IPS DF 6.9 (cell line): ENCODE measurements around the gene PRR19.

Source experiments
- DNase-seq: peaks from one replicate; pipeline ENCODE4 v3.0.0-alpha.2; 2013; ENCODE audit warnings: low read depth, low spot score
- H3K27ac ChIP-seq: one replicate; pipeline ENCODE4 v1.5.1; 2013; ENCODE audit warnings: low read length, control low read depth
- H3K27me3 ChIP-seq: 2 replicates; pipeline ENCODE4 v1.6.1; 2013; ENCODE audit warnings: mild to moderate bottlenecking, low read length; ENCODE audit not compliant: control insufficient read depth, insufficient read depth
- H3K36me3 ChIP-seq: 2 replicates; pipeline ENCODE4 v1.6.1; 2013; ENCODE audit warnings: low read length; ENCODE audit not compliant: control insufficient read depth, insufficient read depth
- H3K4me1 ChIP-seq: 2 replicates; pipeline ENCODE4 v1.6.1; 2013; ENCODE audit warnings: low read length; ENCODE audit not compliant: control insufficient read depth, insufficient read depth
- H3K4me3 ChIP-seq: 2 replicates; pipeline ENCODE4 v1.5.1; 2013; ENCODE audit warnings: mild to moderate bottlenecking, low read length
- H3K9me3 ChIP-seq: 2 replicates; pipeline ENCODE4 v1.6.1; 2013; ENCODE audit warnings: low read length, inconsistent platforms; ENCODE audit not compliant: control insufficient read depth, insufficient read depth
- WGBS: extraction: QIAGEN DNeasy Blood & Tissue Kit; methylation state at CpG from one replicate; pipeline ENCODE4 v1.1.7; 2013; ENCODE audit warnings: mixed read lengths, missing lambda C conversion rate; ENCODE audit not compliant: insufficient read length, insufficient coverage; 5-methylcytosine and 5-hydroxymethylcytosine counted together

Gene PRR19

DNA sequence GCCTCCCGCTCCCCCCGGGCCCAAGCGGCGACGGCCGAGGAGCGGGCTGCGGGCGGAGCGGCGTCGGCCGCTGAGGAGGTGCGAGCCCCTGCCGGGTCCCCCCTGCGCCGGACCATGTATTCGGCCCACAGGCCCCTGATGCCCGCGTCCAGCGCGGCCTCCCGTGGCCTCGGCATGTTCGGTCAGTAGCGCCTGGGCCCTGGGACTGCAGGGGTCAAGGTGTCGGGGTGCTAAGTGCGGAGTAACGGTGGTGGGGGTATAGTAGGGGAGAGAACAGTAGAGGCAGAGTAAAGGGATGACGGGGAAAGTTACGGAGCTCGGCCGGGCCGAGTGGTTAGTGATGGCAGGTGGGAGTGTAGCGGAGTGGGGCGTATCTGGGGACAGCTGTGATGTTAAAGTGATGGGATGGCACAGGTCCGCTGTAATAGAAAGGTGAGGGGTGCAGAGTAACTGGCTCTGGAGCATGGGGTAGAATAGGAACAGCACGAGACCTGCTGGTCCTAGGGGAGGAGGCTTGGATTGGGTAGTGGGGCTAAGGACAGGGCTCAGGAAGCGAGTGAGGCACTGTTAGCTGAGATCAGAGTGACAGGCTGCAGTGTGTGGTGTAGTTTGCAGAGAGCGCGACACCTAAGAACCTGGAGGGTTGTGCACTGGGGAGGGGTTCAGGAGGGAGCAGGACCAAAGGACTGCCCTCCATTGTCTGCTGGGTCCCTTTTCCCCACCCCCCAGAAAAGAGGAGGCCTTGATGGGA, 17.2 kb upstream of the PRR19 start:
- DNase-seq: no peak
- Histone ChIP-seq H3K9me3 (no peaks in the 10 kb centered on the region), H3K27me3 (no peaks in the 10 kb centered on the region), H3K36me3 (peaks cover 22% of the 10 kb centered on the region), H3K4me3 (peak overlapping the region; percentile 78), H3K27ac (no peak overlapping the region), H3K4me1 (peaks cover 21% of the 10 kb centered on the region)
- no CpG with 5 or more reads among the region's 41 CpGs for WGBS

DNA sequence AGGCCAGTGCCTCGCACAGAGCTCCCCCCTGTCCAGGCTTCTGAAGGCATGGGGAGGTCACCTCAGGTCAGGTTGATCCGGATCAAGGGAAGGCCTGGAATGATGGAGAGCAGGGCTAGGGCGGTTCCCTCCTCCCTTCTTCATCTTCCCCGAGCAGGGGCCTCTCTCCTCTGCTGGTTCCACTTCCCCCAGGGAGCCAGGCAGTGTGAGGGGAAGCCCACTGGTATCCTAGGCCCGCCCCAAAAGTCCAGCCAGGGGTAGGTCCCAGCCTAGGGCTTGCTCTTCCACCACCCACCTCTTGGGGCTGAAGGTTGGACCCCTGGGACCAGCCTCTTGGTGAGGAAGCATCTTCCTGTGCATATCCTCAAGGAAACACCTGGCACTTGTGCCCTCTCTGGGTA, 16.4 kb upstream of the PRR19 start:
- Histone ChIP-seq H3K4me1 (peaks cover 23% of the 10 kb centered on the region), H3K27ac (no peak overlapping the region), H3K36me3 (peaks cover 26% of the 10 kb centered on the region), H3K27me3 (no peaks in the 10 kb centered on the region), H3K4me3 (no peak overlapping the region), H3K9me3 (no peaks in the 10 kb centered on the region)
- no peak for DNase-seq
- no CpG with 5 or more reads among the region's 5 CpGs for WGBS

DNA sequence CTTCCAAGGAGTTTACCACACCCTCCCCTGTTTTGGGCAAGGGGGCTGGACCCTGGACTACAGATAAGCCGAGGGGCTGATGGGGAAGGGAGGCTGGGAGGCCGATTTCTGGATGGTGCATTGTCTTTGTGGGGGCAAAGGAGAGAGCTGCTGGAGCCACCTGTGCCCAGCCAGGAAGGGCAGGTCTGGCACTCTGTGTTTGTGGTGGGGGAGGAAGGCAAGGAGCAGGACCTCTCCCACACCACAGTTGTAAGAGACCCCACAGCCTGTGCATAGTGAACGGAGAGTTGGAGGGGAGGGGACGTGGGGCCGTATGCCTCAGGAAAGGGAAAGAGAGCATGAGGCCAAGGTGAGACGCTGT, 16.0 kb upstream of the PRR19 start:
- no peak overlapping the region for H3K27ac ChIP-seq
- WGBS: no CpG with 5 or more reads among the region's 6 CpGs
- H3K36me3 ChIP-seq: peaks cover 30% of the 10 kb centered on the region
- H3K9me3 ChIP-seq: no peaks in the 10 kb centered on the region
- peaks cover 24% of the 10 kb centered on the region for H3K4me1 ChIP-seq
- no peaks in the 10 kb centered on the region for H3K27me3 ChIP-seq
- DNase-seq: no peak
- H3K4me3 ChIP-seq: no peak overlapping the region

DNA sequence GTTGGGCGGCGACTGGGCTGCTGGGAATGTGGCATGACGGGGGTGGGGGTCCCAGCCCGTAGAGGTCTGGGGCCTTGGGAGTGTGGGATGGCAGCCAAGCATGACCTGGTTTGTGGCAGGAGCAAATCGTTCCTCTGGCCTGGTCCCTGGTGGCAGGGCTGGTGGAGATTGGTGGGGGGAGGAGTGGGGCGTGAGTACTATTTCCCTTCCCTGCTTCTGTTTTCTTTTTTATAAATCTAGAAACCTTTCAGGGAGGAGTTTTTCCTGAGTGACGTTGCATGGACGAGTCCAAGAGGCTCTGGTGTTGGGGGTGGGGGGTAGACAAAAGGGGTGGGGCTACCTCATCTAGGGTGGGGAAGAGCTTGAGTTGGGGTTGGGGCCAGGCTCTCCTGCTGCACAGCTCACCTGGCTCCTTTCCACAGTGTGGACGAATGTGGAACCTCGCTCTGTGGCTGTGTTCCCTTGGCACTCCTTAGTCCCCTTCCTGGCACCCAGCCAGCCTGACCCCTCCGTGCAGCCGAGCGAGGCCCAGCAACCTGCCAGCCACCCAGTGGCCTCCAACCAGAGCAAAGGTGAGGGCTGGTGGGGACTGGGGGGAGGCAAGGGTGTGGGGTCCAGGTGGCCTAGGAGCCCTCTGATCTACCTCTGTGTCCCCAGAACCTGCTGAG, 15.4 kb upstream of the PRR19 start:
- Histone ChIP-seq H3K27me3 (no peaks in the 10 kb centered on the region), H3K4me3 (no peak overlapping the region), H3K4me1 (peaks cover 24% of the 10 kb centered on the region), H3K9me3 (no peaks in the 10 kb centered on the region), H3K27ac (no peak overlapping the region), H3K36me3 (peaks cover 32% of the 10 kb centered on the region)
- no peak for DNase-seq
- no CpG with 5 or more reads among the region's 13 CpGs for WGBS

DNA sequence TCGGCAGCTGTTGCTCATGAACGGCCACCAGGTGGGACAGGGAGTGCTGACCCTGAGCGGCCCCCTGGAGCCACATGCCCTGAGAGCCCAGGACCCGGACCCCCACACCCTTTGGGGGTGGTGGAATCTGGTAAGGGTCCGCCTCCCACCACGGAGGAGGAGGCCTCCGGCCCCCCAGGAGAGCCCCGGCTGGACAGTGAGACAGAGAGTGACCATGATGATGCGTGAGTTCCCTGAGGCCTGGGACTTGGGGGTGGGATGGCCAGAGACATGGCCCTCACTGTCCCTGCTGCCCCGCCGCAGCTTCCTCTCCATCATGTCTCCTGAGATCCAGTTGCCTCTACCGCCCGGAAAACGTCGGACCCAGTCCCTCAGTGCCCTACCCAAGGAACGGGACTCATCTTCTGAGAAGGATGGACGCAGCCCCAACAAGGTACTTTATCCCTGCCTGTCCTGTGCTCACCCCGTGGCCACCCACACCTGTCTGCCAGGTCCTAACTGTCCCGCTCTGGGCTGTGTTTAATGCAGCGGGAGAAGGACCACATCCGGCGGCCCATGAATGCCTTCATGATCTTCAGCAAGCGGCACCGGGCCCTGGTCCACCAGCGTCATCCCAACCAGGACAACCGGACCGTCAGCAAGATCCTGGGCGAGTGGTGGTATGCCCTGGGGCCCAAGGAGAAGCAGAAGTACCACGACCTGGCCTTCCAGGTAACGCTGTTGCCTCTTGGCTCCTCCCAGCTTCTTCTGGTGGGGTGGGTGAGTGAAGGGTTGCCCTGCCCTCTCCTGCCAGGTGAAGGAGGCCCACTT, 14.7 kb upstream of the PRR19 start:
- no peaks in the 10 kb centered on the region for H3K9me3 ChIP-seq

DNA sequence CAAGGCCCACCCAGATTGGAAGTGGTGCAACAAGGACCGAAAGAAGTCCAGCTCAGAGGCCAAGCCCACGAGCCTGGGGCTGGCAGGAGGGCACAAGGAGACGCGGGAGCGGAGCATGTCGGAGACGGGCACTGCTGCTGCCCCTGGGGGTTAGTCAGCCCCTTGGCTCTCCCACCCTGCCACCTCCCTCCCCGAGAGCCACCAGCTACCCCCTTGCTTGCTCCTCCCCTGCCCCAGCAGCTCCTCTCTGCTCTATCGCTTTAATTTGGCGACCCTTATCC, 14.2 kb upstream of the PRR19 start:
- no peaks in the 10 kb centered on the region for H3K27me3 ChIP-seq
- peaks cover 32% of the 10 kb centered on the region for H3K36me3 ChIP-seq
- H3K9me3 ChIP-seq: no peaks in the 10 kb centered on the region
- H3K27ac ChIP-seq: no peak overlapping the region
- no CpG with 5 or more reads among the region's 10 CpGs for WGBS
- DNase-seq: no peak
- H3K4me3 ChIP-seq: no peak overlapping the region
- peaks cover 19% of the 10 kb centered on the region for H3K4me1 ChIP-seq

More for the DNA sequence above, 14.7 kb upstream of the PRR19 start:
- no peak for DNase-seq
- H3K4me1 ChIP-seq: peaks cover 21% of the 10 kb centered on the region
- no peaks in the 10 kb centered on the region for H3K27me3 ChIP-seq
- H3K27ac ChIP-seq: no peak overlapping the region
- H3K36me3 ChIP-seq: peaks cover 32% of the 10 kb centered on the region
- no CpG with 5 or more reads among the region's 30 CpGs for WGBS
- no peak overlapping the region for H3K4me3 ChIP-seq

DNA sequence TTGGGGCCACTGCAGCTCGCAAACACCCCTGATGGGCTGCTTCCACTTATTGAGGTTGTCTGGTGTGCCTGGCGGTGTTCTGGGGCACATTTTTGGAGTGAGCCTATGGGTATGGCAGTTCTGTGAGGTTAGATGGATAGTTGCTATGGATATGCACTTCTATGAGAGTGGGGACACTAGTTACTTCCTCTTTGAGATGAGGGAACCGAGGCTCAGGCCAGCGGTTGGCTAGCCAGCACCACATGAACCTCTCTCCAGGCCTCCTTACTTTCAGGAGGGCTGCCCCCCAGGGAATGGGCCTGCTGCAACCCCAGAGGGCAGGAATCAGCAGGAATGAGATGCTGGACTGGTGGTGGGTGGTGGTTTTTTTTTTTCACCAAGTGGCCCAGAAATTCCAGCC, 13.5 kb upstream of the PRR19 start:
- no peak for DNase-seq
- Histone ChIP-seq H3K4me3 (no peak overlapping the region), H3K4me1 (peaks cover 14% of the 10 kb centered on the region), H3K36me3 (peaks cover 32% of the 10 kb centered on the region), H3K27ac (no peak overlapping the region), H3K27me3 (no peaks in the 10 kb centered on the region), H3K9me3 (no peaks in the 10 kb centered on the region)
- WGBS: no CpG with 5 or more reads among the region's 4 CpGs

DNA sequence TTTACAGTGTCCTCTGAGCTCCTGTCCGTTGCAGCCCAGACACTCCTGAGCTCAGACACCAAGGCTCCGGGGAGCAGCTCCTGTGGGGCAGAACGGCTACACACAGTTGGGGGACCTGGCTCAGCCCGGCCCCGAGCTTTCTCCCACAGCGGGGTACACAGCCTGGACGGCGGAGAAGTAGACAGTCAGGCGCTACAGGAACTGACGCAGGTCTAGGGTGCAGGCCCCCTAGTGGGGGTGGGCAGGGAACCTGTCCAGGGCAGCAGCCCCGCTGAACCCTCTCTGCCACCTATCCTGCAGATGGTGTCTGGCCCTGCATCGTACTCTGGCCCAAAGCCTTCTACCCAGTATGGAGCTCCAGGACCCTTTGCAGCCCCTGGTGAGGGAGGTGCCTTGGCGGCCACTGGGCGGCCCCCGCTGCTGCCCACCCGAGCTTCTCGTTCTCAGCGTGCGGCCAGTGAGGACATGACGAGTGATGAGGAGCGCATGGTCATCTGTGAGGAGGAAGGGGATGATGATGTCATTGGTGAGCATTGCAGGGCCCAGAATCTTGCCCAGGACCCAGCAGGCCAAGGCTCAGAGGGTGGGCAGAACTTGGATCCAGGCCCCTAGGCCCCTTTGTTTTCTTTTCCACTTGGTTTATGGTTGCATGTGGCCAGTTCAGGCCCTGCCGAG, 12.9 kb upstream of the PRR19 start:
- WGBS: no CpG with 5 or more reads among the region's 22 CpGs
- no peak overlapping the region for H3K27ac ChIP-seq

DNA sequence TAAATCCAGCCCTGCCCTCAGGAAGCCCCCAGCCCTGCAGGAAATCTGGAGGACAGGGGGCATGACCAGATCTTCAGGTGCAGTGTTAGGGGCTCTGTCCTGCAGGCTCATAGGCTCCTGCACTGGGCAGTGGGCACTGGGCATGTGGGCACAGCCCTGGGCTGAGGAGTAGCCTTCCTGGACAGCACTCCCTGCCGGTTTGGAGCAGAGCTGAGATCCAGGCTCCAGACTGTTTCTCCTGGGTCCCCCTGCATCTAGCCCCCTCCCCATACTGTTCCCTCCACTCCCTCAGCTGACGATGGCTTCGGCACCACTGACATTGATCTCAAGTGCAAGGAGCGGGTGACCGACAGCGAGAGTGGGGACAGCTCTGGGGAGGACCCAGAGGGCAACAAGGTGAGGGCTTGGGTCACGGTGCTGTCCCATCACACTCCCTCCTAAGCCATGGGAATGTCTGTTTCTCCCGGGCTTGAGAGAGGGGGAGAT, 12.3 kb upstream of the PRR19 start:
- peaks cover 34% of the 10 kb centered on the region for H3K36me3 ChIP-seq
- H3K27ac ChIP-seq: no peak overlapping the region
- H3K9me3 ChIP-seq: no peaks in the 10 kb centered on the region
- no CpG with 5 or more reads among the region's 8 CpGs for WGBS
- H3K4me3 ChIP-seq: no peak overlapping the region
- H3K27me3 ChIP-seq: no peaks in the 10 kb centered on the region
- peaks cover 13% of the 10 kb centered on the region for H3K4me1 ChIP-seq
- DNase-seq: no peak

More for the DNA sequence above, 12.9 kb upstream of the PRR19 start:
- H3K4me3 ChIP-seq: no peak overlapping the region
- H3K4me1 ChIP-seq: peaks cover 13% of the 10 kb centered on the region
- H3K9me3 ChIP-seq: no peaks in the 10 kb centered on the region
- no peak for DNase-seq
- no peaks in the 10 kb centered on the region for H3K27me3 ChIP-seq
- peaks cover 32% of the 10 kb centered on the region for H3K36me3 ChIP-seq

DNA sequence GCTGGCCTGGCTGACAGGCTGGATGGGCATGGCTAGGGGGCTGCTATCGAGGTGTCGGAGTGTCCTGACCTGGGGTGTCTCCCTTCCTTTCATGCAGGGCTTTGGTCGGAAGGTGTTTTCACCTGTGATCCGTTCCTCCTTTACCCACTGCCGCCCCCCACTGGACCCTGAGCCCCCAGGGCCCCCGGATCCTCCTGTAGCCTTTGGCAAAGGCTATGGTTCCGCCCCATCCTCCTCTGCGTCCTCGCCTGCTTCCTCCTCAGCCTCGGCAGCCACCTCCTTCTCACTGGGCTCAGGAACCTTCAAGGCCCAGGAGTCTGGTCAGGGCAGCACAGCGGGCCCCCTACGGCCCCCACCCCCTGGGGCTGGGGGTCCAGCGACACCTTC, 11.8 kb upstream of the PRR19 start:
- no CpG with 5 or more reads among the region's 13 CpGs for WGBS
- peaks cover 36% of the 10 kb centered on the region for H3K36me3 ChIP-seq
- DNase-seq: no peak
- no peak overlapping the region for H3K27ac ChIP-seq
- no peaks in the 10 kb centered on the region for H3K27me3 ChIP-seq
- no peak overlapping the region for H3K4me3 ChIP-seq
- H3K4me1 ChIP-seq: peaks cover 11% of the 10 kb centered on the region
- H3K9me3 ChIP-seq: no peaks in the 10 kb centered on the region
